Measurements from ENCODE around the gene CALR3. TPM values are rescaled to one million over a fixed set of nuclear protein-coding genes. Genes with fewer than 3 reads are reported as not detected.
A peak's percentile ranks its signal among the peaks of the same experiment; 100 is the strongest.
"Not testable (repeated sequence)": the region's sequence is repeated elsewhere in the genome, so short reads cannot be mapped to it uniquely, and the experiment has no call there.

Gene CALR3
- total RNA-seq, 1 donor from 2014 or later, result not detected

DNA sequence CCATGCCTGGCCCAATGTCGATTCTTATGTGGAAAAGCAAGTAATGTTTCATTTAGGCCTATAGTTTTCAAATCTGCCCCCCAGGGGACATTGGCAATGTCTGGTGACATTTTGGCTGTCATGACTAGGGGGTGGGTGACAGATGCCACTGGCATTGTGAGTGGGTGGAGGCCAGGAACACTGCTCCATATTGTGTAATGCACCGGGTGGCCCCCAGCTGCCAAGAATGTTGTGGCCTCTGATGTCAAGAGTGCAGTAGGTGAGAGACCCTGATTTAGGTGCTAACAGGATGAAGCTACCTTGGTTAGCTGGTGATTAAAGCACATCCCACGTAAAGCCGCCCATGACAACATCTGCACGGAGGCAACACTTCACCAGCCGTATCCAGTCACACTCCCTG is 11.0 kb upstream of the CALR3 start:
- intact Hi-C loops (cut with DNase I), result no loop called here
- no peak for DNase-seq (ENCODE audit: missing footprints)

DNA sequence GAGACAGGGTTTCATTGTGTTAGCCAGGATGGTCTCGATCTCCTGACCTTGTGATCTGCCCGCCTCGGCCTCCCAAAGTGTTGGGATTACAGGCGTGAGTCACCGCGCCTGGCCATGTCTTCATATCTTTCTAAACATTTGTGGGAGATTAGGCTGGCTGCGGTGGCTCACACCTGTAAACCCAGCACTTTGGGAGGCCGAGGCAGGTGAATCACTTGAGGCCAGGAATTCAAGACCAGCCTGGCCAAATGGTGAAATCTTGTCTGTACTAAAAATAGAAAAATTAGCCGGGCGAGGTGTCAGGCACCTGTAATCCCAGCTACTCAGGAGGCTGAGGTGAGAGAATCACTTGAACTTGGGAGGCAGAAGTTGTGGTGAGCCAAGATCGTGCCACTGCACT is 10.2 kb upstream of the CALR3 start:
- intact Hi-C loops (cut with DNase I); DNase-seq (ENCODE audit: missing footprints); ATAC-seq: not testable (repeated sequence)

More for the DNA sequence above, 11.0 kb upstream of the CALR3 start:
- ATAC-seq, result no peak

DNA sequence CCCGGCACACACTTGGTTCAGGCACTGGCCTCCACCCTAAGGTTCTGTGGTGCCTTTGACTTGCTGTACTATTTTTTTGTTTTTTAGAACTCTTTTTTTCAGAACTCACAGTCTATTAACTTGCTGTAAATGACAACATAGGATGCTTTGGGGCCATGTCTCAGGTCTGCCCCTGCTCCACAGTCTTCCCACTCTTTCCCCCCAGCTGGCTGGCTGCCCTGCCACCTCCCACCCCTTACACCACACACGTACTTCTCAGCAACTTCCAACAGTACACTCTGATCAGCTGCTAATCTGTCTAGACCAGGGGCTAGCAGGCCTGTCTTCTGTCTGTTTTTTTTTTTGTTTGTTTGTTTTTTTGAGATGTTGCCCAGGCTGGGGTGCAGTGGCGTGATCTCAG is 8.3 kb upstream of the CALR3 start:
- intact Hi-C loops (cut with DNase I), result no loop called here
- no peak for ATAC-seq
- no peak for DNase-seq (ENCODE audit: missing footprints)

DNA sequence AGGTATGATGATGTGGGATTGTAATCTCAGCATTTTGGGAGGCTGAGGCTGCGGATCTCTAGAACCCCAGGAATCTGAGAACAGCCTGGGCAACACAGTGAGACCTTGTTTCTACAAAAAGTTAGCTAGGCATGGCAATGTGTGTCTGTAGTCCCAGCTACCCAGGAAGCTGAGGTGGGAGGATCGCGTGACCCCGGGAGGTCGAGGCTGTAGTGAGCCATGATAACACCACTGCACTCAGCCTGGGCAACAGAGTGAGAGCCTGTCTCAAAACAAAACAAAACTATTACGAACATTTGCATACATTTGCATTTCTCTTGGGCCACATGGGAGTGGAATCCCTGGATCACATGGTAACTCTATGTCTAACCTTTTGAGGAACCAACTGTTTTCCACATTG is 1.9 kb upstream of the CALR3 start:
- ATAC-seq (no peak), DNase-seq (ENCODE audit: missing footprints) (no peak)
- intact Hi-C loops (cut with DNase I), result loop anchor here (5.0 kb wide), 1 partner anchor 61 kb away; no protein-coding TSS in a partner anchor

DNA sequence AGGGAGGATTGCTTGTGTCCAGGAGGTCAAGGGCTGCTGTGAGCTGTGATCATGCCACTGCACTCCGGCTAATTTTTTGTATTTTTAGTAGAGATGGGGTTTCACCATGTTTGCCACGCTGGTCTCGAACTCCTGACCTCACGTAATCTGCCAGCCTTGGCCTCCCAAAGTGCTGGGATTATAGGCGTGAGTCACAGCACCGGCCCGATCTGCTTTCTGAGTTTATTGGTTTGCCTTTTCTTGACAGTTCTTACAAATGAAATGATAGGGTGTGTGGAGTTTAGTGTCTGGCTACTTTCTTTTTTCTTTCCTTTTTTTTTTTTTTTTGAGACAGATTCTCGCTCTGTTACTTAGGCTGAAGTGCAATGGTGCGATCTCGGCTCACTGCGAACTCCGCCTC is 1.1 kb upstream of the CALR3 start:
- no peak for ATAC-seq
- DNase-seq (ENCODE audit: missing footprints), result no peak
- intact Hi-C loops (cut with DNase I), result loop anchor here (5.0 kb wide), 1 partner anchor 60 kb away; no protein-coding TSS in a partner anchor

DNA sequence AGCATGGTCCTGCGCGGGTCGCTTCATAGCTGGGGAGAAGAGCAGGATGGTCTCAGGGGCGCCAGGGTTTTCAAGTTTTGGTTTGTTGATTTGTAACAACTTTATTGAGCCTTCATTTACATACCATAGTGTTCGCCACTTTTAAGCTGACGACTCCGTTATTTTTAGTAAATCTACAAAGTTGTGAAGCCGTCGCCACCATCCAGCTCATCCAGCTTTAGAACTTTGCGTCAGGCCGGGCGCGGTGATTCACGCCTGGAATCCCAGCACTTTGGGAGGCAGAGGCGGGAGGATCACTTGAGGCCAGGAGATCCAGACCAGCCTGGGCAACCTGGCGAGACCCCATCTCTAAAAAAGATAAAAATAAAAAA is 631 bp upstream of the CALR3 start:
- no peak for DNase-seq (ENCODE audit: missing footprints)
- intact Hi-C loops (cut with DNase I), result loop anchor here (5.0 kb wide), 1 partner anchor 59 kb away; no protein-coding TSS in a partner anchor
- ATAC-seq, result no peak

DNA sequence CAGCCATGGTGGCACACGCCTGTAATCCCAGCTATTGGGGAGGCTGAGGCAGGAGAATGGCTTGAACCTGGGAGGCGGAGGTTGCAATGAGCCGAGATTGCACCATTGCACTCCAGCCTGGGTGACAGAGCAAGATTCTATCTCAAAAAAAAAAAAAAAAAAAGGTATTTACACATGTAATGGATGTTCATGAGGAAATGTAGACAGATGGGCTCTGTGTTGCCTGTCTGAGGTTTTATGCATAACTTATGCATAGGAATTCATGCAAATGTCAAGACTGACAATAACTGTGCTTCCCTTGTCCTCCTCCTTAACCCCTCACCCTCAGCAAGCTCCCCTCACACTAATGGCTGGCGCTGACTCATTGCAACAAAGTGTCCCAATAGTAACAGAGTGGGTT is 9.5 kb downstream of the CALR3 start:
- ATAC-seq; DNase-seq (ENCODE audit: missing footprints): not testable (repeated sequence)
- intact Hi-C loops (cut with DNase I), result loop anchor here (5.0 kb wide), 1 partner anchor 59 kb away; no protein-coding TSS in a partner anchor

DNA sequence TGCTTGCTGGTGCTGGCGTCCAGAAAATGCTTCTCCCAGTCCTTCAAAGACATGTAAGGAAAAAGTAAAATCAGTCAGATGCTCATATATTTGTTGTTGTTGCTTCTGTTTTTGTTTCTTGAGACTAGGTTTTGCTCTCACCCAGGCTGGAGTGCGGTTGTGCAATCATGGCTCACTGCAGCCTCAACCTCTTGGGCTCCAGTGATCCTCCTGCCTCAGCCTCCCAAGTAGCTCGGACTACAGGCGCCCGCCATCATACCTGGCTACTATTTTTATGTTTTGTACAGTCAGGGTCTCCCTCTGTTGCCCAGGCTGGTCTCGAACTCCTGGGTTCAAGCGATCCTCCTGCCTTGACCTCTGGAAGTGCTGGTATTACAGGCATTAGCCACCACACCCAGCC is 13.2 kb downstream of the CALR3 start:
- ATAC-seq, result no peak
- no peak for DNase-seq (ENCODE audit: missing footprints)
- intact Hi-C loops (cut with DNase I), result no loop called here

DNA sequence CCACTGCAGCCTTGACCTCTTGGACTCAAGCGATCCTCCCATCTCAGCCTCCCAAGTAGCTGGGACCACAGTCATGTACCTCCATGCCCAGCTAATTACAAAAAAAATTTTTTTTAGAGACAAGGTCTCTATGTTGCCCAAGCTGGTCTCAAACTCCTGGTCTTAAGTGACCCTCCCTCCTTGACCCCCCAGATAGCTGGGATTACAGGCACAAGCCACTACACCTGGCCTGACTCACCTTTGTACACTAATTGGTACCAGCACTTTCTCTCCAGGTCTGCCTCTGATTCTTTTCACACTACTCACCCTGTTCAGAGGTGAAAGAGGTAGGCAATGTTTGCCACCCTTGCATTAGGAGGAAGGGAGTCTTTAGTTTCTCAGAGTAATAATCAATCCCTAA is 18.7 kb downstream of the CALR3 start:
- intact Hi-C loops (cut with DNase I), result no loop called here
- no peak for ATAC-seq
- no peak for DNase-seq (ENCODE audit: missing footprints)

DNA sequence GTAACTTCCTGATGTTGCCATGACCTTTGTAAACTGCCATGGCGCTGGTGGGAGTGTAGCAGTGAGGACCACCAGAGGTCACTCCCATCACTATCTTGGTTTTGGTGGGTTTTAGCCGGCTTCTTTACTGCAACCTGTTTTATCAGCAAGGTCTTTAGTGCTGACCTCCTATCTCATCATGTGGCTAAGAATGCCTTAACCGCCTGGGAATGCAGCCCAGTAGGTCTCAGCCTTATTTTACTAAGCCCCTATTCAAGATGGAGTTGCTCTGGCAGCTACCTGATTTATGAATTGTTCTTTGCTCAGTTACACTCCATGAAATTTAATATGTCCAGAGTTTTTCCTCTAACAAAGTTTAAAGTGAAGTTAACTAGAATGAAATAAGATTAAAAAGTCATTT is 19.6 kb downstream of the CALR3 start:
- ATAC-seq, result no peak
- DNase-seq (ENCODE audit: missing footprints), result no peak
- intact Hi-C loops (cut with DNase I), result no loop called here

DNA sequence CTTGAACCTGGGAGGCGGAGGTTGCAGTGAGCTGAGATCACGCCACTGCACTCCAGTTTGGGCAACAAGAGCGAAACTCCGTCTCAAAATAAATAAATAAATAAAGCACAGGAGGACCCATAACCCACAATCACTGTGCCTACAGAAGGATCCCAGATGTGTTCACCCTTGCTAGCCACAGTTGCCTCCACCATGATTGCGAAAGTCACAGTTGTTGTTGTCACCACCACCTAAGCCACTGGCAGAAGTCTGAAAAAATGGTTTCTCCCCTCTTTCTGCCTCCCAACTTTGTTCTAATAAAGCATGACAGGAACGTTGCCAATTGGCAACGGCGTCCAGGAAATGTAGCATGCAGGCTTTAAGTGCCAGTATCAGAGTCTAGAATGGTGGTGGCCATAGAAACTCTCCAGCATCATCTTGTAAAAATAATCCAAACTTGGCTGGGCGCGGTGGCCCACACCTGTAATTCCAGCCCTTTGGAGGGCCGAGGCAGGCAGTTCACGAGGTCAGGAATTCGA is 22.0 kb downstream of the CALR3 start:
- DNase-seq (ENCODE audit: missing footprints) (no peak), ATAC-seq (no peak)
- intact Hi-C loops (cut with DNase I), result no loop called here

DNA sequence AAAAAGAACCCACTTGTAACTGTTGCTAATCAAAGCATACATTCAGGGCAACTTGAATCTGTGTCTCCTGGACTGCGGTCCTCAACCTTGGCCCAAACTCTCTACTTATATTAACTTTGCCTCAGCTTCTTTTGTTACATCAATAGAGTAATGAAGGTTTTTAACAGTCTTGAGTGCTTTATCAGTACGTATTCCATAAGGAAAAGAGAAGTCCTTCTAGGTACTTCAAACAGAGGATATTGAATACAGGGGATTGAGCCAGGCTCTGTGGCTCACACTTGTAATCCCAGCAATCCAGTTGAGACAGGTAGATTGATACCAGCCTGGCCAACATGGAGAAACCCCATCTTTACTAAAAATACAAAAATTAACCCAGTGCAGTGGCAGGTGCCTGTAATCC is 23.0 kb downstream of the CALR3 start:
- DNase-seq (ENCODE audit: missing footprints), result no peak
- intact Hi-C loops (cut with DNase I), result no loop called here
- no peak for ATAC-seq

DNA sequence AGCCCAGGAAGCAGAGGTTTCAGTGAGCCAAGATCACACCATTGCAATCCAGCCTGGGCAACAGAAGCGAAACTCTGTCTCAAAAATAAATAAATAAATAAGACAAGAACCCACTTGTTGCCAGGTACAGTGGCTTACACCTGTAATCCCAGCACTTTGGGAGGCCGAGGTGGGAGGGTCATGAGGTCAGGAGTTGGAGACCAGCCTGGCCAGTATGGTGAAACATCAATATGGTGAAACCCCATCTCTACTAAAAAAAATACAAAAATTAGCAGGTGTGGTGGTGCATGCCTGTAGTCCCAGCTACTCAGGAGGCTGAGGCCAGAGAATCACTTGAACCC is 23.4 kb downstream of the CALR3 start:
- ATAC-seq; DNase-seq (ENCODE audit: missing footprints); intact Hi-C loops (cut with DNase I): not testable (repeated sequence)

DNA sequence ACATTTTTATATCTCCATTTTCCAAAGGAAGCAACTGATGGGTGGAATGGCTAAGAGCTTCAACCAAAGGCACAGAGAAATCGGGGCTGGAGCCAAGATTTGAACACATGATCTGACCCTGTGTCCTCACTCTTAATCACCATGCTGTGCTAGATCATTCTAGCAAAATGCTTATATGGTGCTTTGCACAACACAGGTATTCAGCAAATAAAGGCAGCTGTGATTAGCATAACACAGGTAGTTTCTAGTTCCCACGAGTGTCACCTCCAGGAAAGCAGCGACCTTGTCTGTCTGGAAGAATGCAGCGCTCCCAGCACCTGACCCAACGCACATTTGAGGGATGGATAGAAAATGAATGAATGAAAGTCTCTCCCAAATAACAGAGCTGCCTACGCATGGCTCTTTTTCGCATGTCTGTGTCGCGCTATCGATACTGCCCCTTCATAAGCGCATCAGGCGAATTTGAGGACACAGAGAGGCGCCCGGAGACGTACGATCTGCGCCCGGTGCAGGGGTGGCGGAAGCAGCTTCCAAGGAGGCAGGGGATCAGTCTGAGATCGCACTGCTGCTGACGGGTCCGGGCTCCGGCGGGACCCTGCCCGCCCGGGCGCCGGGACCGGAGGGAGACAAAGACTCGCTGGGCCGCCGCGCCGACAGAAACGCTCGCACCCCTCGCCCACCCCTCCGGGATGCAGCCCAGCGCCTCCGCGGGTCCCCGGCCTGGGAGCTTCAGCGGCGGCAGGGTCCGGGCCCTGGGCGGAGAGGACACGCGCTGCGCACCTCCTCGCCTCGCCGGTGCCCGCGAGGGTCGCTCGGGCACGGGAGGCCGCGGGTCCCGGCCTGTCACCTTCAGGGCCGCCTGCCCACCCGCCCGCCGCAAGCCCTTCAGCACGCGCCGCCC is 24.8 kb downstream of the CALR3 start:
- intact Hi-C loops (cut with DNase I), result no loop called here
- ATAC-seq (no peak), DNase-seq (ENCODE audit: missing footprints) (no peak)

DNA sequence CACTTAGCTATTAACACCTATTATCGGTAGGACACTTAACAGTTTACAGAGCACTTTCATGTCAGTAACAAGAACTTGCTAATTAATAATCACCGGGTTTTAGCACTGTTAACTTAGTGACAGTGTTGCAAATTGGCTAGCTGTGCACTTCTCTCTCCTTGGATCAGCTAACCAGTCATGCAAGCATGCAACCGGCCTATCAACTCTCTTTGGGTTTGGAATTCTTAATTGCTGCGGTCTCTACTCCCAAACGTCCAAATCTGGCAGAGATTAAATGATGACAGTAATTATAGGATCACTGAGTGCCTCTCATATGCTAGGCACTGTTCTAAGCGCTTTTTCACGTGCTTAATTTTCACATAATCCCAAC is 25.4 kb downstream of the CALR3 start:
- intact Hi-C loops (cut with DNase I), result no loop called here
- ATAC-seq (no peak), DNase-seq (ENCODE audit: missing footprints) (no peak)

DNA sequence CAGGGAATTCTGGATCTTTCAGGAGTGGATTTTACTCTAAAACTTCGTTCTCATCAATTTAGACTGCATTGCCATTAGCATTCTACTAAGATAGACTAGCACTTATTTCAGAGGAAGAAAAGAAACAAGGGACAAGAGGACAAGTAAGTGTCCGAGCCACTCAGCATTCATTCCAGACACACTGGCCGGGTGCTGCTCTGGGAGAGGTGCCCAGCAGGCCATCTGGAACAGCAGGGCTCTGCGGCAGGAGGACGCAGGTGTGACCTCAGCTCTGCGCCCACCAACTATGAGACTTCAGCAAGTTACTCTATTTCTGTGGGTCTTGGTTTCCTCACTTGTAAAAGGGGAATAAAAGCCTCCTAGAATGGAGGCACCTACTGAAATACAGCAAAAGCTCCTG is 28.4 kb downstream of the CALR3 start:
- no peak for ATAC-seq
- intact Hi-C loops (cut with DNase I), result no loop called here
- peak; percentile 75 for DNase-seq (ENCODE audit: missing footprints)

DNA sequence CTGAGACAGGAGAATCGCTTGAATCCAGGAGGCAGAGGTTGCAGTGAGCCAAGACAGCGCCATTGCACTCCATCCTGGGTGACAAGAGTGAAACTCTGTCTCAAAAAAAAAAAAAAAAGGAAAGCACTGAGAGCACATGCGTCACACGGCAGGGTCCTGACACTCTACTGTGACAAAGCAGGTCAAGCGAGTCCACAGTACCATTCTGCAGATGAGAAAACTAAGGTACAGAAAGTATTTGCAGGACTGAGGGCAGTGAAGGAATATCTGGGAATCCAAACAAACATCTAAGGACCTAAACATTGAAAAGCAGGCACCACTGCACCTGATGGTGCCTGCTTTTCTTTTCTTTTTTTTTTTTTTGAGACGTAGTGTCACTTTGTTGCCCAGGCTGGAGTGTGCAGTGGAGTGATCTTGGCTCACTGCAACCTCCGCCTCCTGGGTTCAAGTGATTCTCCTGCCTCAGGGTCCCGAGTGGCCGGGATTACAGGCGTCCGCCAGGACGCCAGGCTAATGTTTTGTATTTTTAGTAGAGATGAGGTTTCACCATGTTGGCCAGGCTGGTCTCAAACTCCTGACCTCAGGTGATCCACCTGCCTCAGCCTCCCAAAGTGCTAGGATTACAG is 29.1 kb downstream of the CALR3 start:
- intact Hi-C loops (cut with DNase I); ATAC-seq: not testable (repeated sequence)

DNA sequence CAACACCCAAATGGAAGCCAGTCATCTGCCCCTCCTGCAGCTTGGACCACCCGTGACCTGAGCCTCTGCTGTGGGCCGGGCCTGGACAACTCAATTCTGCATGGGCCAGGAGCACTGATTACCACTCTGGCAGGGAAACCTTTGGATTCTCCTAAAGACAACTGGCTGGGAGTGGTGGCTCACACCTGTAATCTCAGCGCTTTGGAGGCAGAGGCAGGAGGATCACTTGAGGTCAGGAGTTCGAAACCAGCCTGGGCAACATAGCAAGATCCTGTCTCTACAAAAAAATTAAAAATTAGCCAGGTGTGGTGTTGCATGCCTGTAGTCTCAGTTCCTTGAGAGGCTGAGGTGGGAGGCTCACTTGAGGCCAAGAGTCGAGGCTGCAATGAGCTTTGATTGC is 30.7 kb downstream of the CALR3 start:
- intact Hi-C loops (cut with DNase I), result no loop called here
- ATAC-seq (no peak), DNase-seq (ENCODE audit: missing footprints) (no peak)

More for the DNA sequence above, 29.1 kb downstream of the CALR3 start:
- DNase-seq (ENCODE audit: missing footprints), result not testable (repeated sequence)

DNA sequence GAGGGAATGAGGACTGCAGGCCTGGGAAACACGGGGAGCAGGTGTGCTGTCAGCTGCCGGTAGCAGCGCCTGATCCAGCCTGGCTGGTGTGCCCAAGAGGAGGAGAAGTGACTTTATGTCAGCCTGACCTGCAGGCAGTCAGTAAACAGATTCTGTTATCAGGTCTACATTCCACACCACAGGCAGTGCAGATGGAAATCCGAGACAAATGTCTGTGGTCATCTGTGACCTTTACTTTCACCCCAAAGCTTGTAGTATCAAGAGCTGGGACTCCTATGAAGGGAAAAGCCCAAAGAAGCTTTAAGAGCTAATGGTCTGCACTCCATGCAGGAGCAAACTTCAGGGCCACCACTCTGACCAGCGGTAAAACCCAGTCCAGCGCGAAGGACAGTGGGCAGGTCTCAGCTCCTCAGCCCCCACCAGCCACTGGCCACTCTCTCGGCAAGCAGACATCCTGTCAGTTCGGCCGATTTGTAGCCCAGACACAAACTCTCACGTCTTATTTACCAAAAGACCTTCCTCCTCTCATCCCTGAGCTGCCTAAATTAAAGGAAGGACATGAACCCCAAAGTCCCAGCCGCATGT is 31.9 kb downstream of the CALR3 start:
- ATAC-seq, result no peak
- no peak for DNase-seq (ENCODE audit: missing footprints)
- intact Hi-C loops (cut with DNase I), result no loop called here

Measured in Right ventricle myocardium inferior (tissue), 1 donor.